MM.1S (cell line): ENCODE measurements around the gene NSUN4.

Experiments
- EZH2 ChIP-seq: fragments of 300-600 bp; sonication (generic); optimal IDR thresholded peaks from 2 replicates; pipeline ENCODE3; 2017; ENCODE audit warnings: low read depth, mild to moderate bottlenecking, antibody characterized with exemption, low read length, mixed read lengths
- EZH2phosphoT487 ChIP-seq: fragments of 300-600 bp; sonication (generic); IDR thresholded peaks from 2 replicates; pipeline ENCODE4 v1.6.1; 2018; ENCODE audit warnings: antibody characterized with exemption, low read length
- TF ChIP-seq, protein P1 (sequence below): fragments of 300-600 bp; sonication (generic); IDR thresholded peaks from 2 replicates; pipeline ENCODE4 v1.5.1; 2016; ENCODE audit warnings: antibody characterized with exemption, low read length, mixed read lengths

DNA sequence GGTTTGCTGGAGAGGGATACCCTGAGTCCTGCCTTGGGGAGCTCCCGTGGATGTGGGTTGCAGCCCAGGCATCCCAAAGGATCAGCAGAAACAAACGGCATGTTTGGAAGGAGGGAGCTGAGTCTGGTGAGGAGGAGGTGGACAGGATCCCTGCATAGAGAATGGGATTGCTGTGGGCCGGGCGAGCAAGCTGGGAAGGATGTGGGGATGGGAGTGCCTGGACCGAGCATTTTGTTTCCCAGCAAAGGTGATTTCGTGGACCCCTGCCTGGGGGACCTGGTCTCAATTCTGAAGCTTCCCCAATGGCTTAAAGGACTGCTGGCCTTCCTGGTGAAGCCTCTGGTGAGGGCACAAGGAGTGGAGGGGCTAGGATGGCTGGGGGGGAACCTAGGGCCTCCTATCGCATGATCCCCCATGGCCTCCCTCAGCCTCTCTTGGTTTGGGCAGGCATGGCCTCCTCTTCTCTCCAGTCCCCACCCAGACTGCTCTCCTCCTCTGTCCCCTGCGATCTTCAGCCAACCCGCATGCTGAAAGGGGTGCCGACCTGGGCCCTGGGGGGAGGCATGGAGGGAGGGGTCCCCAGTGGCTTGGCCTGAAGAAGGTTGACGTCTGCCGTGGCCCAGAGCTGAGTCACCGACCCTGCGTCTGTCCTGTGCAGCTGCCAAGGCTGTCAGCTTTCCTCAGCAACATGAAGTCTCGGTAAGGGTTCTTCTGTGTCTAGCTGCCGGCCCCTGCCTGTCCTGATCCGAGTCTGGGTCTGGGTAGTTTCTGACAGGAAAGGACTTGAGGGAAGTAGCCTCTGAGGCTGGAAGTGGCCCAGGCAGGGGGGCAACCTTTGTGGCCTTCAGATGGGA is 69.8 kb downstream of the NSUN4 start:
- TF ChIP-seq EZH2phosphoT487 (no peak), EZH2 (no peak)
- TF ChIP-seq, protein P1, sequence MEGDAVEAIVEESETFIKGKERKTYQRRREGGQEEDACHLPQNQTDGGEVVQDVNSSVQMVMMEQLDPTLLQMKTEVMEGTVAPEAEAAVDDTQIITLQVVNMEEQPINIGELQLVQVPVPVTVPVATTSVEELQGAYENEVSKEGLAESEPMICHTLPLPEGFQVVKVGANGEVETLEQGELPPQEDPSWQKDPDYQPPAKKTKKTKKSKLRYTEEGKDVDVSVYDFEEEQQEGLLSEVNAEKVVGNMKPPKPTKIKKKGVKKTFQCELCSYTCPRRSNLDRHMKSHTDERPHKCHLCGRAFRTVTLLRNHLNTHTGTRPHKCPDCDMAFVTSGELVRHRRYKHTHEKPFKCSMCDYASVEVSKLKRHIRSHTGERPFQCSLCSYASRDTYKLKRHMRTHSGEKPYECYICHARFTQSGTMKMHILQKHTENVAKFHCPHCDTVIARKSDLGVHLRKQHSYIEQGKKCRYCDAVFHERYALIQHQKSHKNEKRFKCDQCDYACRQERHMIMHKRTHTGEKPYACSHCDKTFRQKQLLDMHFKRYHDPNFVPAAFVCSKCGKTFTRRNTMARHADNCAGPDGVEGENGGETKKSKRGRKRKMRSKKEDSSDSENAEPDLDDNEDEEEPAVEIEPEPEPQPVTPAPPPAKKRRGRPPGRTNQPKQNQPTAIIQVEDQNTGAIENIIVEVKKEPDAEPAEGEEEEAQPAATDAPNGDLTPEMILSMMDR: no peak
